Stimulated activated CD8-positive, alpha-beta memory T cell treated with anti-CD3 and anti-CD28 coated beads, Interleukin-7, amount 100 ng/mL, for 48 hours (primary cell): ENCODE data around the gene SLC25A13.

Experiments
- DNase-seq, 2 donors: peaks; one replicate each; pipeline ENCODE4 v3.0.0-alpha.2; 2020; ENCODE audit warnings: low read depth in 1 of 2; ENCODE audit errors: extremely low read depth in 1 of 2

SLC25A13 gene

GRCh38 chr7:96244244-96244991, 77.5 kb downstream of the SLC25A13 start:
- DNase-seq = no peak

GRCh38 chr7:96243241-96243640, 78.7 kb downstream of the SLC25A13 start:
- DNase-seq = no peak

- DNase-seq = no peak
Measured at GRCh38 chr7:96241855-96242254, 80.0 kb downstream of the SLC25A13 start.

GRCh38 chr7:96238976-96239766, 82.7 kb downstream of the SLC25A13 start:
- DNase-seq = no peak

GRCh38 chr7:96238474-96238873, 83.4 kb downstream of the SLC25A13 start:
- DNase-seq = no peak

GRCh38 chr7:96237040-96237439, 84.9 kb downstream of the SLC25A13 start:
- no peak for DNase-seq

- DNase-seq = no peak
Measured at GRCh38 chr7:96236198-96237039, 85.5 kb downstream of the SLC25A13 start.

GRCh38 chr7:96235281-96235680, 86.6 kb downstream of the SLC25A13 start:
- no peak for DNase-seq

- DNase-seq = no peak
Measured at GRCh38 chr7:96233528-96234154, 88.3 kb downstream of the SLC25A13 start.

- no peak for DNase-seq
Measured at GRCh38 chr7:96233084-96233483, 88.8 kb downstream of the SLC25A13 start.

GRCh38 chr7:96228760-96229159, 93.1 kb downstream of the SLC25A13 start:
- no peak for DNase-seq

GRCh38 chr7:96225251-96225650, 96.6 kb downstream of the SLC25A13 start:
- no peak for DNase-seq

GRCh38 chr7:96224685-96225084, 97.2 kb downstream of the SLC25A13 start:
- DNase-seq = no peak

GRCh38 chr7:96224073-96224472, 97.8 kb downstream of the SLC25A13 start:
- no peak for DNase-seq

- no peak for DNase-seq
Measured at GRCh38 chr7:96221888-96222287, 100.0 kb downstream of the SLC25A13 start.

- no peak for DNase-seq
Measured at GRCh38 chr7:96219378-96220130, 102.3 kb downstream of the SLC25A13 start.

- no peak for DNase-seq
Measured at GRCh38 chr7:96218664-96219243, 103.1 kb downstream of the SLC25A13 start.

- no peak for DNase-seq
Measured at GRCh38 chr7:96217147-96217546, 104.8 kb downstream of the SLC25A13 start.

GRCh38 chr7:96216373-96216772, 105.5 kb downstream of the SLC25A13 start:
- no peak for DNase-seq

GRCh38 chr7:96212474-96212873, 109.4 kb downstream of the SLC25A13 start:
- DNase-seq = no peak
